HepG2 (cell line): ENCODE results near the gene TBCE. TPM values are rescaled to one million over a fixed set of nuclear protein-coding genes. Genes with fewer than 3 reads are reported as not detected.

Experiments
- AKNA ChIP-seq: sonication (generic); formaldehyde crosslinking; IDR thresholded peaks from 2 replicates; pipeline ENCODE4 v1.4.0; 2020; ENCODE audit warnings: missing genetic modification reagents, borderline replicate concordance
- ARNT2 ChIP-seq: sonication (generic); formaldehyde crosslinking; IDR thresholded peaks from 2 replicates; pipeline ENCODE4 v1.8.0; 2022; ENCODE audit warnings: mild to moderate bottlenecking, low read depth, missing genetic modification reagents, moderate library complexity
- CBFB ChIP-seq: sonication (generic); formaldehyde crosslinking; IDR thresholded peaks from 2 replicates; pipeline ENCODE4 v1.4.0; 2020; ENCODE audit warnings: missing genetic modification reagents
- CCAR2 ChIP-seq: fragments of 200-400 bp; formaldehyde crosslinking; optimal IDR thresholded peaks from 2 replicates; pipeline ENCODE3; 2018; ENCODE audit warnings: low read depth, mild to moderate bottlenecking, low read length, moderate library complexity
- ETS1 ChIP-seq: sonication (generic); formaldehyde crosslinking; IDR thresholded peaks from 2 replicates; pipeline ENCODE4 v1.4.0; 2020; ENCODE audit warnings: missing genetic modification reagents
- FLYWCH1 ChIP-seq: sonication (generic); formaldehyde crosslinking; IDR thresholded peaks from 2 replicates; pipeline ENCODE4 v1.8.1; 2023; ENCODE audit warnings: mild to moderate bottlenecking, missing genetic modification reagents
- IKZF4 ChIP-seq: sonication (generic); formaldehyde crosslinking; IDR thresholded peaks from 2 replicates; pipeline ENCODE4 v1.5.1; 2020; ENCODE audit warnings: borderline replicate concordance, mild to moderate bottlenecking, low read depth, missing genetic modification reagents; ENCODE audit errors: not compliant biosample characterization
- JARID2 ChIP-seq: sonication (generic); formaldehyde crosslinking; IDR thresholded peaks from 2 replicates; pipeline ENCODE4 v1.8.1; 2023; ENCODE audit warnings: missing genetic modification reagents, inconsistent platforms; ENCODE audit not compliant: insufficient replicate concordance
- KLF13 ChIP-seq: sonication (generic); formaldehyde crosslinking; IDR thresholded peaks from 2 replicates; pipeline ENCODE4 v1.4.0; 2020; ENCODE audit warnings: mild to moderate bottlenecking, missing genetic modification reagents
- MXD4 ChIP-seq: IDR thresholded peaks from 2 replicates; pipeline ENCODE4 v1.6.1; 2016; ENCODE audit warnings: mild to moderate bottlenecking, missing biosample characterization, missing genetic modification reagents
- MYC ChIP-seq: sonication (generic); formaldehyde crosslinking; IDR thresholded peaks from 2 replicates; pipeline ENCODE4 v1.9.0; 2021; ENCODE audit warnings: missing genetic modification reagents, borderline replicate concordance
- NCOA5 ChIP-seq: sonication (generic); formaldehyde crosslinking; IDR thresholded peaks from 2 replicates; pipeline ENCODE4 v1.4.0; 2020; ENCODE audit warnings: missing genetic modification reagents
- POLR2AphosphoS5 ChIP-seq: IDR thresholded peaks from 2 replicates; pipeline ENCODE4 v1.6.1; 2012; ENCODE audit warnings: low read depth, low read length
- RAD21 ChIP-seq: fragments of 450-650 bp; formaldehyde crosslinking; IDR thresholded peaks from 2 replicates; pipeline ENCODE4 v1.5.0; 2020; ENCODE audit warnings: mild to moderate bottlenecking
- RFX3 ChIP-seq: IDR thresholded peaks from 2 replicates; pipeline ENCODE4 v1.6.1; 2016; ENCODE audit warnings: missing biosample characterization, missing genetic modification reagents
- TFDP2 ChIP-seq: sonication (generic); formaldehyde crosslinking; IDR thresholded peaks from 2 replicates; pipeline ENCODE4 v1.4.0; 2020; ENCODE audit warnings: missing genetic modification reagents
- ZNF138 ChIP-seq: sonication (generic); formaldehyde crosslinking; IDR thresholded peaks from 2 replicates; pipeline ENCODE4 v1.5.0; 2020; ENCODE audit warnings: mild to moderate bottlenecking, low read depth, missing genetic modification reagents
- ZNF513 ChIP-seq: sonication (generic); formaldehyde crosslinking; conservative IDR thresholded peaks from 2 replicates; pipeline ENCODE4 v1.5.0; 2020; ENCODE audit warnings: missing genetic modification reagents
- polyA plus RNA-seq, 8 experiments: library from polyadenylated mRNA; depleted of rRNA in 3 of 8; stranded (reverse) in 7 of 8; unstranded in 1 of 8; fragments of >200 nt; fragmentation: Illumina TruSeq in 4 of 8; extraction: Trizol in 4 of 8; gene quantifications; 2 replicates each; pipeline versions ENCODE4 v1.2.1 to v1.2.3, GENCODE V29; 2011 to 2016; ENCODE audit warnings: low read depth in 4 of 8, missing spikeins in 1 of 8, mixed read lengths in 1 of 8; ENCODE audit not compliant: insufficient read depth in 1 of 8
- total RNA-seq, 5 experiments: library from RNA; depleted of rRNA; stranded (reverse); fragments of >200 nt; fragmentation: Illumina TruSeq; extraction: Trizol; gene quantifications; 2 replicates each; pipeline ENCODE4 v1.2.3, GENCODE V29; 2016; ENCODE audit warnings: low read depth in 1 of 5

TBCE gene
- total and polyA plus RNA-seq, 2 of the 13 experiments (the other 11 are each of a cell fraction or from before 2014, with no cell fraction given): 25.6 to 31.1 TPM

- TF ChIP-seq KLF13 (CRISPR knock-in tag): no peak
- TF ChIP-seq ETS1: no peak
- no peak for TF ChIP-seq IKZF4 (CRISPR knock-in tag)
- no peak for TF ChIP-seq FLYWCH1 (CRISPR knock-in tag)
- TF ChIP-seq ZNF513: no peak
- TF ChIP-seq RAD21: no peak; the same call in 1 of the 2 replicates
- TF ChIP-seq POLR2AphosphoS5: peak; percentile 64
- no peak for TF ChIP-seq NCOA5
- no peak for TF ChIP-seq MXD4 (CRISPR knock-in tag)
- TF ChIP-seq ZNF138 (CRISPR knock-in tag): no peak
- peak; percentile 33; the same call in 1 of the 2 replicates for TF ChIP-seq MYC
- no peak for TF ChIP-seq ARNT2 (CRISPR knock-in tag)
- TF ChIP-seq JARID2: no peak
- TF ChIP-seq AKNA: no peak
- 0 out of 2 replicates have a peak, but pooled peaks have one; percentile 11 for TF ChIP-seq RFX3 (CRISPR knock-in tag)
- TF ChIP-seq CCAR2: no peak
- peak; percentile 28; the same call in 1 of the 2 replicates for TF ChIP-seq TFDP2 (CRISPR knock-in tag)
- no peak for TF ChIP-seq CBFB
Observed at GRCh38 chr1:235328271-235329138, 38.7 kb upstream of the TBCE start, which contains the start of gene GGPS1 (continued).
